HepG2 (cell line): Measurements from ENCODE around the gene ISY1. TPM values are rescaled to one million over a fixed set of nuclear protein-coding genes. Genes with fewer than 3 reads are reported as not detected.

ENCODE experiments used
- CERS6 ChIP-seq: sonication (generic); formaldehyde crosslinking; IDR thresholded peaks from 2 replicates; pipeline ENCODE4 v1.5.0; 2020; ENCODE audit warnings: missing genetic modification reagents
- DDIT3 ChIP-seq: sonication (generic); formaldehyde crosslinking; IDR thresholded peaks from 2 replicates; pipeline ENCODE4 v1.4.0; 2020; ENCODE audit warnings: mild to moderate bottlenecking, missing genetic modification reagents
- E2F5 ChIP-seq: sonication (generic); formaldehyde crosslinking; conservative IDR thresholded peaks from 2 replicates; pipeline ENCODE4 v1.4.0; 2020; ENCODE audit warnings: missing genetic modification reagents
- GABPA ChIP-seq, 2 experiments: IDR thresholded peaks; 2 replicates each; pipeline ENCODE4 v1.6.1; 2011 to 2016; ENCODE audit warnings: low read depth in 2 of 2, low read length in 1 of 2, missing biosample characterization in 1 of 2, missing genetic modification characterization in 1 of 2
- MAZ ChIP-seq, 2 experiments: sonication (generic) in 1 of 2; formaldehyde crosslinking in 1 of 2; IDR thresholded peaks; 2 replicates each; pipeline versions ENCODE4 v1.5.0 to v1.6.1; 2012 to 2020; ENCODE audit warnings: low read depth in 2 of 2, mild to moderate bottlenecking in 2 of 2, borderline replicate concordance in 1 of 2, improper control_type of control experiment in 1 of 2, low read length in 1 of 2, missing genetic modification reagents in 1 of 2, moderate library complexity in 1 of 2
- NFIC ChIP-seq: IDR thresholded peaks from 2 replicates; pipeline ENCODE4 v1.6.1; 2012; ENCODE audit warnings: mild to moderate bottlenecking, low read length, inconsistent platforms
- POGK ChIP-seq: sonication (generic); formaldehyde crosslinking; conservative IDR thresholded peaks from 2 replicates; pipeline ENCODE4 v1.8.0; 2022; ENCODE audit warnings: mild to moderate bottlenecking, moderate library complexity, missing genetic modification reagents
- PPARG ChIP-seq: conservative IDR thresholded peaks from 2 replicates; pipeline ENCODE4 v1.6.1; 2016; ENCODE audit warnings: missing biosample characterization, missing genetic modification reagents
- ZBTB4 ChIP-seq: sonication (generic); formaldehyde crosslinking; IDR thresholded peaks from 2 replicates; pipeline ENCODE4 v1.4.0; 2020; ENCODE audit warnings: missing genetic modification reagents, mild to moderate bottlenecking, borderline replicate concordance
- ZC3H13 ChIP-seq: sonication (generic); formaldehyde crosslinking; IDR thresholded peaks from 2 replicates; pipeline ENCODE4 v1.8.1; 2023; ENCODE audit warnings: mild to moderate bottlenecking, missing genetic modification reagents, moderate library complexity
- ZNF225 ChIP-seq: sonication (generic); formaldehyde crosslinking; IDR thresholded peaks from 2 replicates; pipeline ENCODE4 v1.4.0; 2020; ENCODE audit warnings: mild to moderate bottlenecking, missing genetic modification reagents
- ZNF33A ChIP-seq: sonication (generic); formaldehyde crosslinking; IDR thresholded peaks from 2 replicates; pipeline ENCODE4 v1.5.1; 2020; ENCODE audit warnings: missing genetic modification reagents, mild to moderate bottlenecking, moderate library complexity, borderline replicate concordance
- ZNF530 ChIP-seq: sonication (generic); formaldehyde crosslinking; IDR thresholded peaks from 2 replicates; pipeline ENCODE4 v1.5.0; 2020; ENCODE audit warnings: low read depth, mild to moderate bottlenecking, missing genetic modification reagents
- ZNF761 ChIP-seq: sonication (generic); formaldehyde crosslinking; conservative IDR thresholded peaks from 2 replicates; pipeline ENCODE4 v1.4.0; 2020; ENCODE audit warnings: mild to moderate bottlenecking, missing genetic modification reagents
- ZNF883 ChIP-seq: sonication (generic); formaldehyde crosslinking; IDR thresholded peaks from 2 replicates; pipeline ENCODE4 v1.5.1; 2020; ENCODE audit warnings: mild to moderate bottlenecking, missing genetic modification reagents; ENCODE audit errors: not compliant biosample characterization
- polyA plus RNA-seq, 8 experiments: library from polyadenylated mRNA; depleted of rRNA in 3 of 8; stranded (reverse) in 7 of 8; unstranded in 1 of 8; fragments of >200 nt; fragmentation: Illumina TruSeq in 4 of 8; extraction: Trizol in 4 of 8; gene quantifications; 2 replicates each; pipeline versions ENCODE4 v1.2.1 to v1.2.3, GENCODE V29; 2011 to 2016; ENCODE audit warnings: low read depth in 4 of 8, missing spikeins in 1 of 8, mixed read lengths in 1 of 8; ENCODE audit not compliant: insufficient read depth in 1 of 8
- total RNA-seq, 5 experiments: library from RNA; depleted of rRNA; stranded (reverse); fragments of >200 nt; fragmentation: Illumina TruSeq; extraction: Trizol; gene quantifications; 2 replicates each; pipeline ENCODE4 v1.2.3, GENCODE V29; 2016; ENCODE audit warnings: low read depth in 1 of 5

ISY1 gene
- total and polyA plus RNA-seq, 2 of the 13 experiments (the other 11 are each of a cell fraction or from before 2014, with no cell fraction given) = 21.0 to 39.1 TPM

- TF ChIP-seq MAZ (IDR thresholded peaks at IDR 0.05; ENCODE audit: borderline replicate concordance, low read depth, low read length) (peak; percentile 37; the same call in 1 of the 2 replicates), MAZ (CRISPR knock-in tag; IDR thresholded peaks at IDR 0.05; ENCODE audit: low read depth) (peak; percentile 81; the same call in 1 of the 2 replicates), PPARG (CRISPR knock-in tag) (no peak; the same call in 1 of the 2 replicates), NFIC (no peak), ZNF530 (CRISPR knock-in tag) (no peak), GABPA (IDR thresholded peaks at IDR 0.05; ENCODE audit: low read depth, low read length) (no peak), GABPA (CRISPR knock-in tag; IDR thresholded peaks at IDR 0.05; ENCODE audit: low read depth) (no peak), ZC3H13 (CRISPR knock-in tag) (peak; percentile 90), ZNF225 (peak; percentile 30; the same call in 1 of the 2 replicates), ZNF33A (0 out of 2 replicates have a peak, but pooled peaks have one; percentile 28), DDIT3 (CRISPR knock-in tag) (no peak), ZNF883 (CRISPR knock-in tag) (peak; percentile 86), ZBTB4 (0 out of 2 replicates have a peak, but pooled peaks have one; percentile 23), E2F5 (CRISPR knock-in tag) (peak; percentile 85), POGK (CRISPR knock-in tag) (peak; percentile 87), ZNF761 (CRISPR knock-in tag) (0 out of 2 replicates have a peak, but pooled peaks have one; percentile 62), CERS6 (CRISPR knock-in tag) (0 out of 2 replicates have a peak, but pooled peaks have one; percentile 11)
Observed at GRCh38 chr3:129183569-129184395, 22.9 kb upstream of the ISY1 start, which contains the start of gene CNBP (continued).
